NCI-H1694 (cell line): Measurements from ENCODE around the gene AFAP1.
A peak's percentile ranks its signal among the peaks of the same experiment; 100 is the strongest.

ENCODE experiments used
- DNase-seq: peaks from one replicate; lab custom pipeline; 2025; lab: John Stamatoyannopoulos, UW

AFAP1 gene, protein sequence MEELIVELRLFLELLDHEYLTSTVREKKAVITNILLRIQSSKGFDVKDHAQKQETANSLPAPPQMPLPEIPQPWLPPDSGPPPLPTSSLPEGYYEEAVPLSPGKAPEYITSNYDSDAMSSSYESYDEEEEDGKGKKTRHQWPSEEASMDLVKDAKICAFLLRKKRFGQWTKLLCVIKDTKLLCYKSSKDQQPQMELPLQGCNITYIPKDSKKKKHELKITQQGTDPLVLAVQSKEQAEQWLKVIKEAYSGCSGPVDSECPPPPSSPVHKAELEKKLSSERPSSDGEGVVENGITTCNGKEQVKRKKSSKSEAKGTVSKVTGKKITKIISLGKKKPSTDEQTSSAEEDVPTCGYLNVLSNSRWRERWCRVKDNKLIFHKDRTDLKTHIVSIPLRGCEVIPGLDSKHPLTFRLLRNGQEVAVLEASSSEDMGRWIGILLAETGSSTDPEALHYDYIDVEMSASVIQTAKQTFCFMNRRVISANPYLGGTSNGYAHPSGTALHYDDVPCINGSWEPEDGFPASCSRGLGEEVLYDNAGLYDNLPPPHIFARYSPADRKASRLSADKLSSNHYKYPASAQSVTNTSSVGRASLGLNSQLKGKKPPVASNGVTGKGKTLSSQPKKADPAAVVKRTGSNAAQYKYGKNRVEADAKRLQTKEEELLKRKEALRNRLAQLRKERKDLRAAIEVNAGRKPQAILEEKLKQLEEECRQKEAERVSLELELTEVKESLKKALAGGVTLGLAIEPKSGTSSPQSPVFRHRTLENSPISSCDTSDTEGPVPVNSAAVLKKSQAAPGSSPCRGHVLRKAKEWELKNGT

DNA sequence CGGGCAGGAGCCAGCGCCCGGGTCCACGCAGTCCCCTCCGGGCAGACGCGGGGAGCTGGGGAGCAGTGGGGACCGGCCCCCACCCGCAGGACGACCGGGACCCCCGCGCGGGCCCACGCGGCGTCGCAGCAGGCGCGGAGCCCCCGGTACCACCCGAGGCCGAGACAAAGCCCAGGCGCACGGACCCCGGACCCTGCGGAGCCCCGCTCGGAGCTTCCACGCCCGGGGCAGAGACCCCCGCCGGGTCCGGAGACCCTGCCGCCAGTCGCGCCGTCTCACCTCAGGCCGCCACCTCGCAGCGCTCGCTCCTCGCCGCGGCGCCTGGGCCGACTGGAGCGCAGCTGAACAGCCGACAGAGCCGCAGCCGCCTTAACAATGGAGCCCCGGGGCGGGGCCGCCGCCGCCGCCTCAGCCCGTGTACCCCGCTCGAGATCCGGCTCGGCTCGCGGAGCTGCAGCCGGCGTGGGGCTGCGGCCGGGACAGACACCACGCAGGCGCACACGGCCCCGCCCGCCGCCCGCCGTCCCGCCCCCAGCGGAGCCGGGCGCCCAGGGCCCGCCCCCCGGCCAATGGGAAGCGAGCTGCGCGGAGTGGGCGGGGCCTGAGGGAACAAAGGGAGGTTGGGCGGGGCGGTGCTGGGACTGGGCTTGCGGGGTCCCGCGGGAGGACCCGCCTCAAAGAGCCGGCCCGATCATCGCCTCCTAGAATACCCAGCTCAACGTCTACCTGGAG lies at the start of gene AFAP1:
Gene AFAP1, minus strand, starts transcription at position 485 of the 732 bp plus-strand sequence. CDS start 67,783 bp downstream, outside the sequence.
- DNase-seq: peak; percentile 63

DNA sequence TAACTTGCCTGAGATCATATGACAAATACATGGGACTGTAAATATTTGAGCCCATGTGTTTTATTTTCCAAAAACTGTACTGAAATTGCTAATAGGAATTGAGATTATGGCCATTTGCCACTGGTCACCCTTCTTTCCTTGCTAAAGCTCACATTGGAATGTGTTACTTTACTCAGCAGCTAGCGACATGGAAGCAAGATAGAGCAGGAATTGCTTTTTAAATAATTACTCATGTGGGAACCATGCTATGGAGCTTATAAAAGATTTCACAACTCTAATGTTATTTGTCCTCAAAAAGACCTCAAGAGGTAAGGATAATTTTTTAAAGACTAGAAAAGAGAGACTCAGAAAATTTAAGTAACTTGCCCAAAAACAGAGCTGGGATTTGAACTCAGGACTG lies 48.8 kb upstream of the AFAP1 start:
- no peak for DNase-seq

DNA sequence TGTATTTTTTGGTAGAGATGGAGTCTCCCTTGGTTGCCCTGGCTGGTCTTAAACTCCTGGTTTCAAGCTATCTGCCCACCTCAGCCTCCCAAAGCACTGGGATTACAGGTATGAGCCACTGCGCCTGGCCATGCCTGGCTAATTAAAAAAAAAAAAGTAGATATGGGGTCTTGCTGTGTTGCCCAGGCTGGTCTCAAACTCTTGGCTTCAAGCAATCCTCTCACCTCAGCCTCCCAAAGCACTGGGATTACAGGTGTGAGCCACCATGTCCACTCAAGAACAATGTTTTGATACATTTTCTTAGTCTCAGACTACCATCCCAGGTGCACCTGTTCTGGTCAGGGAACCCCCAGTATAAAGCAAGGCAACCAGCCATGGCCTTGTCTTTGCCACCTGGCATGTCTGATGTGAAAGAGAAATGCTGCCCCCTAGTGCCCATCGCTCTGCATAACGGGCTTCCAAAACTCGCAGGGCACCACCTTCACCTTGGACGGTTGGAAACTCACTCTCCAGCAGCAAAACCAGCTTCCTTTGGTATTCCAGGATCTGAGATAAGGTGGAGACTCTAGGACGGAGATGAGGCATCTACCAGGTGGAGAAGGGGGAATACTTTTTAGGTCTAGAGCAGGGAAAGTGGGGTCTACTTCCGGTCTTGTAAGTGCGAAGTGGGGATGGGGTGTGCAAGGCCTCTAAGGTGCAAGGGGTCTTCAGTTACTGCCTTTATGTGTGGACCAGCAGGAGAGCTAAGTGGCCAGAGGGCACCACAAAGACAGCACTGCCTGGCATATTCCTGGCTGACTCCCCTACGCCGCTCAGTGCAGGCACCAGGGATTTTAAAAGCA lies 47.7 kb upstream of the AFAP1 start:
- DNase-seq: peak; percentile 58

DNA sequence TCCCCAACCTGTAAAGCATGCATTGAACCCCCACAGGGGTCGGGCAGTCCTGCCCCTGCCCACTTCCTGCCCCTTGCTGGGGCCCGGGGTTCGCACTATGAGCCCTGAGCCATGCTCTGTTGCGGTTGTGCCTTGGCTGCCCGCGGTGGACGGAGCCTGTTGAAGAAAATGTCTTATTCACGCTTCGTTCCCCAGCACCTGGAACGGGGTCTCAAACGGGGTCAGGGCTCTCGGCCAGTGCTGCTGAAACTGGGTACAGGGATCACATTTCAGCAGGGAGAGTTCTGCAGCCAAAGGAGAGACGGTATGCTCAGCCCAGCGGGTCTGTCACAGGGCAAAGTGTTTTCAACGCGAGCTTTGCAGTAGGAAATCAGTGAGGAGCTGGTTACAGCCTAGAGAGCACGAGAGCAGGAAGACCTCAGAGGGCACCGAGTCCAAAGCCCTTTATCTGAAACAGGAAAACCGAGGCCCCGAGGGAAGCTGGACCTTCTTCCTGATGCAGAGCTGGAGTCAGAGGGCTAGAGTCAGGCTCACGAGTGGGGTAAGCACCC lies 46.3 kb upstream of the AFAP1 start:
- no peak for DNase-seq

DNA sequence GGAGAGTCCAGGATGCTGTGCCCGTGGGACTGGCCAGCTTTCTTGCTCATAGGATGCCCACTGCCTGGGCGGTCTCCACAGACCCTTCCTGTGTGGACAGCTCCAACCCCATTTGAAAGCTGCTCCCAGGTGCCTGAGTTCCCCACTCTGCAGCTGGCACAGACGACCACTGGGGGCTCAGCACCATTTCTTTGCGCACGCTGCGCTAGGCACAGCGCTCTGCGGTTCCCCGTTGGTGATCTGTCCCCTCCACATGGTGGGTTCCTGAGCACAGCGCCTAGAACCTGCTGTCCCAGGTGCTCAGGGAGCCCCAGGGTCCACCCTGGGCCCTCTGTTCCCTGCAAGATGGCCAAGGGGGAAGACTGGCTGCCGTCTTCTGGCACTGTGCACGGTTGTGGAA lies 45.4 kb upstream of the AFAP1 start:
- no peak for DNase-seq

DNA sequence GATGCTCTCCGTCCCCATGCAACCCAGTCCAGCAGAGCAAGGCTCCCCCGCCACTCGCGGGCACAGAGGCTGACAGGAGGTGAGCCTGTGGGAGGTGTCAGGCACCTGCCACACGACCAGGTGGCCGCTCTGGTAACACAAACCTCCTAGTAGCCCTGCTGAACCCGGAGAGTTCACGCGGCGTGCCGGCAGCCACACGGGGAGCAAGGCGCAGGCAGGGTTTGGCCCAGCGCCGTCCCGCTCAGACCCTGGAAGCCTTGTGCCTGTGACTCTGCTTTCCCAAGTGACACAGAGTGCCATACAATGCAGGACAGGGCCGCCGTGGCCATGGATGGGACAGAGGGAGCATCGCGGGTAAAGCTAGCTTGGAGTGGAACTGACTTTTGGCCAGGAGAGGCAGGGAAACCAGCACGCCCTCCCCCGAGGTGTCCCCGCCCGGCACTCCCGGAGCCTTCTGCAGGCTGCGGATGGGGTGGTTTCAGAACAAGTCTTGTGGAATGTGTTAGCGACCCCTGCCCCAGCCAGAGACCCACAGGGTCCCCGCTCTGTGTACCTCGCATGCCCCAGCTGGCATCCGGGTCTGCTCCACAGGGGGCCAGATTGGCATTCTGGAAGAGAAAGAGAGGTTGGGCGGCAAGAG lies 44.7 kb upstream of the AFAP1 start:
- no peak for DNase-seq

DNA sequence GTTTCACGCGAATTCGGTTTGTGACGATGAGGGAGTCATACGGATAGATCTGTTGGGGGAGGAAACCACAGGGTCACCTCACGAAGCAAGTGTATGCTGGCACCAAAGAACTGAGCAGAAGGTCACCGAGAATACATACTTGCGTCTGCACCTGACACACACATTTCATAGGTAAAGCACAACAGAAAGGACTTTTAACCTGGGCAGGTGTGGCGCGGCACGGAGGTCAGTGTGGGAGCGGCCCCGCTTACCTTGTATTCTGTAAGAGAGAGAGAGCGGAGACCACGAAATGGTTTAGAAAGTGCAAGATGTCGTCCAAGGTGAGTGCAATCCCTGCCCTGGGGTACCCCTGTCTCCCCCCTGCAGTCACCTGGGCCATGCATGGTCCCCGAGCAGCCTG lies 43.6 kb upstream of the AFAP1 start:
- DNase-seq: no peak

DNA sequence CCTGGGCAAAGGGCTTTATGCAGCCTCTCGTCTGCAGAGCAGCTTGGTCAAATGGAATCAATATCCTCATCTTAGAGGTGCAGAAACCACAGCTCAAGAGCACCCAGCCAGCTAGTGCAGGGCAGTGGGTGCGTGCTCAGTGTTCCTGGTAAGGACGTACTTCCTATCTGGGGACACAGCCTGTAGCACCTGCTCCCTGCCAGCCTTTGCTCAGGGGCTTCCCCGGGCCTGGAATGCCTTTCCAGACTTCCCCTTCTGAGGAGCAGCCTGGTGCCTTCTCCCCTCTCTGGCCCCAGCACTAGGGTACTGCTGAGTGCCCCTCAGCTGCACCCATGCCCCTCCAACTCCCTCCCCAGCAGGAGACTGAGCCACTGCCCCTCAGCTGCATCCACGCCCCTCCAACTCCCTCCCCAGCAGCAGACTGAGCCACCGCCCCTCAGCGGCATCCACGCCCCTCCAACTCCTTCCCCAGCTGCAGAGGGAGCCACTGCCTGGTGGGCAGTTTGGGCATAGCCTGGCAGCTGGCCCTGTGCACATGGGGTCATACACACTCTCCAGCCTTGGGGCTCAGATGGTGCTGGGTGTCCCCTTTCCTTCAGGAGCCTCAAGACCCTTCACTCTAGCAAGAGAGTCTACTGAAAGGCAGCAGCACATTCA lies 42.2 kb upstream of the AFAP1 start:
- no peak for DNase-seq

DNA sequence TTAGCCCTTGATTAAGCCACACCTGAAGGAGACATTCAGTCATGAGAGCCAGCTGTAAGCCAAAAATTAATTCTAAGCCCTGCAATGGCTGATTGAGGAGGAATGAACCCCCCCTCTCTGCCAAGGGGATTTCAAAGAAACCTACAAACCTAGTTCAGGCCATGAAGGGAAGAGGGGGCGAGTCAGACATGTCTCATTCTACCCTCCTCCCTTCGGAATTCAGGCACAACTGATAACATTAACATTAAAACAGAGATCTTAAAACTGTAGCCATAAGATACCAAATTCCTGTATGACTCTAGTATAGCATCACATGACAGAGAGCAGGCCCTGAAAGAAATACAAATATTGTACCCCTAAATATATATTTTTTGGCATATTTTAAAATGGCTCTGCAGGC lies 40.4 kb upstream of the AFAP1 start:
- DNase-seq: no peak

DNA sequence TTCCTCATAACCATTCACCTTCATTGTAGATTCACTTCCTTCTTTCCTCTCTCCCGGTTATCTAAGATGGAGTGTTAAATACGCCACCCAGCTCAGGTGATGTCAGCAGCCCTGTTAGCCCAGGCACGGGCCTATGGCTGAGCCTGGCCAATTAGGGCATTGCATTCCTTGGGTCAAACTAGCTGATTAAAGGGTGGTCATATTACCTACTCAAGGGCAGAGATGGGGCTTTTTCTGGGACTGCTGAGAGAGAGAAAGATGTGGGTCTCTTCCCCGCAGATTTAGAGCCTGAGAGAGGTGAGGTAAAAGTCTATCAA lies 39.9 kb upstream of the AFAP1 start:
- DNase-seq: no peak

DNA sequence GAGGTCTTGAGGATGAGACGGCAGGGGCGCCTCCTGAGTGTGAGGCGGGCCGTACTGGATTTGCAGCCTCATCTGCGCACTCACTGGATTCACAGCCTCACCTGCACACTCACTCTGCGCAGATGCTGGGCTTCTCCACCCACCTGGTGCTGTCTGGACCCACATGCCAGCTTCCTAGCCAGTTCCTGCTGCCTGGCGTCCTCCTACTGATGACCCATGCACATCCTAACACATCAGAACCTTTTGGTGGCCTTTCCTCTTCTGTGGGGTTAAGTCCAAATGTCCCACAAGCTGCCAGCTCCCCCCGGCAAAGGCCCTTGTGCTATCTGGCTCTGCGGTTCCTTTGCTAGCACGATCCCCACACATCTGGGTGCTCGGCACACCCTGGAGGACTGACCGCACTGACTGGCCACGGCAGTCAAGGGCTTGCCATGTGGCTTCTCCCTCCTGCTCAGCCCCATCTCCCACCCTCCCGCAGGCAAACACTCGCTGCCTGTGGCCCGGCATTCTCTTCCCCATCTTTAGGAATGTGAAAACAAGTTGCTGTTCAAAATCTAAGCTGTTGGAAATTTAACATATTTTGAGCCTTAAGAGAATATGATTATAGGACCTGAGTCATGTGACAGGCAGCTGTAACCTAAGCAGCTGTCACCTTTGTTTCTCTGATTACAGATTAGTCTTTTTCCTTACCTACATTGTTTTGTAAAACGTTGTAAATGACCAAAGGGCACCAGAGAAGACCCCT lies 39.4 kb upstream of the AFAP1 start:
- DNase-seq: no peak

DNA sequence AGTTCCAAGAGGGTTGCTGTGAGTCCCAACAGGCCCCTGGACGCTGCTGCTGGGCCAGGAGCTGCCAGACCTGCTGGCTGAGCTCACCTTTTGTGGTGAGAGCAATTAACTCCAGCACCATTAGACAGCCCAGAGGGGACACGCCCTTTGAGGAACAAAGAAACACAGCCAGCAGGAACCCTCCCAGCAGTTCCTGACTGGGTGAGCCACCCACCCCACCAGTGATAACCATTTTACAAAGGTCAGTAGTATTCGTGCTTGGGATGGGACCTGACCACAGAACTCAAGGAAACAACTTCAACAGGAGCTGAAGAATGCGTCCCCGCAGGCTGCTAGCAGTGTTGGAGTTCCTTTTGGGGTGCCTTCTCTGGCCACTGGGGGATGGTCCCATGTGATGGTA lies 38.8 kb upstream of the AFAP1 start:
- DNase-seq: no peak

DNA sequence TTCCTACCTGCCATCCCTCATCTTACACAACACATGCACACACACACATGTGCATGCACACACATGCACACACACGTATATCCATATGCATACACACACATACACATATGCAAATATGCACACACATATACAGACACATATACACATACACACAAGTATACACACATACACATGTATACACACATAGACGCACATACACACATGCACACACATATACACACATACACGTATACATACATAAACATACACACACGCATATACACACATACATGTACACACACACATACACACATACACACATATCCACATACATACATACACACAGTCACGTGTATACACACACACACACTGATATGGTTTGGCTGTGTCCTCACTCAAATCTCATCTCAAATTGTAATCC lies 37.0 kb upstream of the AFAP1 start:
- DNase-seq: no peak

DNA sequence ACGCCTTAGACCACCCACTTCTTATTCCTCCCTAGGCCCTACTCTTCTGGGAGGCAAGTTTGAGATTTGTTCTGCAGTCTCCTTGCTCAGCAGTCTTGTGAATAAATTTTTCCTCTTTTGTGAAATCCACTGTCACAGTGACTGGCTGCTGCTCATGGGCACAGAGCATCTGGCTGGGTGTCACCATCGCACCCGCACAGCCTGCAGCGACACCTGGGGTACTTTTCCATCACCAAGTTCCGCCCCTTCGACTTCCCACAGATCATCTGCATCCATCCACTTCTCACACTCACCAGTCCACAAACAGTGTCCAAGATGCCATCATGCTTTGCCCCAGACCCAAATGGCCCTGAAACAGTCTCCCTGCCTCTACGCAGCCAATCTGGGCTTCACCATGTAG lies 36.4 kb upstream of the AFAP1 start:
- peak; percentile 7 for DNase-seq

DNA sequence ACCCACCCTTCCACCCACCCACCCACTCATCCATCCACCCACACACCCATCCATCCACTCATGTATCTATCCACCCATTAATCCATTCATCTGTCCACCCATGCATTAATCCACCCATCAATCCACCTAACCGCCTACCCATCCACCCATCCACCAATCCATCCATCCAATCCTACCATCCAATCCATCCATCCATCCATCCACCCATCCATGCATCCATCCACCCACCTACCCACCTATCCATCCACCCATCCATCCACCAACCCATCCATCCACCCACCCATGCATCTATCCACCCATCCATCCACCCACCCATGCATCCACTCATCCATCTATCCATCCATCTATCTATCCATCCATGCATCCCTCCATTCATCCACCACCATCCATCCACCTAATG lies 34.8 kb upstream of the AFAP1 start:
- DNase-seq: no peak

DNA sequence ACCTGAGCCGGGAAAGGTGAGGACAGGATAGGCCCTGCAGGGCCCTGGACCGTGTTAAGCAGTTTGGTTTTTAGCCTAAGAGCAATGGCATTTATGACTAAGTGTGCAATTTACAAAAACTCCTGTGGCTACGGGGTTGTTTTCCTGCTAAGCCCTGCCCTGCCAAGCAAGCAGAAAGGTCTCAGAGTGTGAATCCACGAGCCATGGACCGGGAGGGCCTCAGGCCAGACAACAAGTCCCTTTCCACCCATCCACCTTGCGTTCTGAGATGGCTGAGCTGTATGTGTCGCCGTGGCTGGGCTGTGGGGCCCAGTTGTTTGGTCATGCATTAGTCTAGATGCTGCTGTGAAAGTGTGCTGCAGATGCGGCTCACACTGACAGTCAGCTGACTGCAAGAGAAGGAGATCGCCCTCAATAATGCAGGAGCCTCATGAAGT lies 33.9 kb upstream of the AFAP1 start:
- DNase-seq: no peak

DNA sequence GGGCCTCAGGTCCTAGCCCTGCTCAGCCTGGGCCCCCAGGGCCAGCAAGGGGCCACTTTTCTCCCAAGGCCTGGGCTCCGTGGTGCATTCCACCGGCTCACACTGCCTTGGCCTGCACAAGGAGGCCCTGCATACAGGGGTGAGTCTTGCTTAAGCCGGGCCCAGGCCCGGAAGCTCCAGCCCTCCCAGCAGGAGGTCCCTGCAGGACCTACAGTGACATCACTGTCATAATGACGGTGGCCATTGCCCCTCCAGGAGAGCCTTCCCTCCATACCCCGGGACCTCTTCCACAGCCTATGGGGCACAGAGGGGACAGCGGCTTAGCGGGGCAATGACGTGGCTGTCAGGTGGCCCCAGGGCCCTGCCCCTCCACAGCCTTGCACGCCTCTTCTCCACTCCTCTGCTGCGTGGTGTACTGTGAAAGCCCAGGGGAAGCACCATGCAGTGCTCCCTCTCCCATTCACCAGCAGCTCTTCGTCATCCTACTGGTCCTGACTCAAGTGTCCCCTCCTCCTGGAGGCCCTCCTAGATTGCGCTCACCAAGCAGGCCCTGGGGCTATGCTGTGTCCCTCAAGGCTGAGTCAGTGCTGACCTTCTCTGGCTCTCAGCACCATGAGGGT lies 32.3 kb upstream of the AFAP1 start:
- no peak for DNase-seq

DNA sequence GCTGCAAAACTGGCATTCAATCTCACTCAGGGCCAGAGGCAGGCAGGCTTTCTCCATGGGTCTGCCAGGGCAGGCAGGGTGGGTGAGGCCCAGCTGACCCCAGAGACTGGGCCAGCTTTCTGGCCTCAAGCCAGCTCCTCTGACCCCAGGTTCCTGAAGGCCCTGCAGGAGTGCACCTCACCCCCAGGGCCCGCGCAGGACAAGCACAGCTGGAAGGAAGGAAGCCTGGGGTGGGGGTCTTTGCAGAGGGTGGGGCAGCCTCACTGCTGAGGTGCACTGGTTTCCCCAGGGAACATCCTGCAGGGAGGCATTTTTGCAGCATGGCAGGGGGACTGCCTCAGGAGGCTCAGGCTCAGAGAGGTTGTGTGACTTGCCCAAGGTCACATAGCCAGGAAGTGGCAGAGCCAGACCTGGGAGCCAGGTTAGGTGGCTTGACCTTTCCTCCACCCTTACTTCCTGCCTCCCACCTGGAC lies 31.5 kb upstream of the AFAP1 start:
- DNase-seq: no peak

DNA sequence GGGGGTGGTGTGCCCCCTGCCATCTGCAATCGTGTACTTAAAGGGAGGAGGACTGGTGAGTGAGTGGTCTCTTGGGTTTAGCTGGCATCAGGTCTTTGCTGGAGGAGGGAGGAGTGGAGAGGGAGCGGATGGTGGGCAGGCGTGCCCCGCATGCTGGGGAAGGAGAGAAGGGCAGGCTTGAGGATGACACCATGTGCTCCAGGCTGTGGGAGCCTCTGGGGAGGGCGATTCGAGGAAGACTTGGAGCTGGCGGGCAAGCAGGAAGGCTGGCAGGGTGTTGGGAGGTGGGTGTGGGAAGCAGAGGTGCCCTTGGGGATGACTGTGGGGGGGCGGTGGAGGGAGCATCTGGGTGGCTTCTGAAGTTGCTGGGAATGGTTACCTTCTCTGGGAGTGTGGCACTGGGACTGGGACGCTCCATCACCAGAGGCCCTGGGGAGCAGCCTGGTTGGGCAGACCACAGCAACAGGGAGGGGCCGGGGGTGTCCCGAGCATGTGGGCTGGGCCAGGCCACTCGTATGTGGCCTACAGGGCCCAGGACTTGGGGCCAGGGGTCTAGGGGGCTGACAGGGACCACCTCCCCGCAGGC lies 30.8 kb upstream of the AFAP1 start:
- no peak for DNase-seq
